ENCODE measurements around the gene TACC2.

GRCh38 chr10:121999301-121999700, 10.3 kb downstream of the TACC2 start:
- TF ChIP-seq CTCF (conservative IDR thresholded peaks at IDR 0.05) (no peak), EZH2 (IDR thresholded peaks at IDR 0.05; ENCODE audit: low read depth) (no peak)
